Smooth muscle cell (in vitro differentiated cells): ENCODE data around the gene RBPJL. TPM values are rescaled to one million over a fixed set of nuclear protein-coding genes. Genes with fewer than 3 reads are reported as not detected.

Source experiments
- DNase-seq: peaks from one replicate; lab custom pipeline; 2025; ENCODE audit not compliant: unreplicated experiment; lab: John Stamatoyannopoulos, UW
- H2AFZ ChIP-seq: fragments of 200-600 bp; sonication (generic); 2 replicates; pipeline ENCODE4 v1.6.0; 2016; ENCODE audit warnings: antibody characterized with exemption, low read depth, mild to moderate bottlenecking
- H3F3A ChIP-seq: fragments of 200-600 bp; sonication (generic); 2 replicates; pipeline ENCODE4 v1.6.0; 2017; ENCODE audit warnings: antibody characterized with exemption, low read depth
- H3K27ac ChIP-seq: fragments of 200-600 bp; sonication (generic); 2 replicates; pipeline ENCODE4 v1.5.1; 2016; ENCODE audit warnings: low read depth, mild to moderate bottlenecking
- H3K27me3 ChIP-seq: fragments of 200-600 bp; sonication (generic); 2 replicates; pipeline ENCODE4 v1.6.1; 2016; ENCODE audit warnings: low read depth, mild to moderate bottlenecking
- H3K36me3 ChIP-seq: fragments of 200-600 bp; sonication (generic); 2 replicates; pipeline ENCODE4 v1.5.1; 2016; ENCODE audit warnings: low read depth
- H3K4me1 ChIP-seq: fragments of 200-600 bp; sonication (generic); 2 replicates; pipeline ENCODE4 v1.5.1; 2016; ENCODE audit warnings: low read depth
- H3K4me2 ChIP-seq: fragments of 200-600 bp; sonication (generic); 2 replicates; pipeline ENCODE4 v1.6.0; 2016; ENCODE audit warnings: mild to moderate bottlenecking
- H3K4me3 ChIP-seq: fragments of 200-600 bp; sonication (generic); 2 replicates; pipeline ENCODE4 v1.5.1; 2016; ENCODE audit warnings: mild to moderate bottlenecking
- H3K79me2 ChIP-seq: fragments of 200-600 bp; sonication (generic); 2 replicates; pipeline ENCODE4 v1.6.0; 2016; ENCODE audit warnings: low read depth, mild to moderate bottlenecking
- H3K9ac ChIP-seq: fragments of 200-600 bp; sonication (generic); 2 replicates; pipeline ENCODE4 v1.6.0; 2016; ENCODE audit warnings: low read depth
- H3K9me3 ChIP-seq: fragments of 200-600 bp; sonication (generic); replicated peaks from 2 replicates; pipeline ENCODE4 v1.5.1; 2016; ENCODE audit warnings: low read depth
- H4K20me1 ChIP-seq: fragments of 200-600 bp; sonication (generic); 2 replicates; pipeline ENCODE4 v1.6.0; 2016; ENCODE audit warnings: low read depth
- CTCF ChIP-seq: fragments of 200-600 bp; sonication (generic); IDR thresholded peaks from 2 replicates; pipeline ENCODE4 v1.5.1; 2017; ENCODE audit warnings: borderline replicate concordance, mild to moderate bottlenecking, antibody characterized with exemption; ENCODE audit not compliant: insufficient read depth, poor library complexity, severe bottlenecking
- WGBS: methylation state at CpG from one replicate; pipeline ENCODE4 v1.1.7; 2016; ENCODE audit warnings: low lambda C conversion rate; 5-methylcytosine and 5-hydroxymethylcytosine counted together
- polyA plus RNA-seq: library from polyadenylated mRNA; unstranded; fragments of >200 nt; fragmentation: Nextera tagmentation; extraction: Ambion mirVana; gene quantifications from 2 replicates; pipeline ENCODE4 v1.2.1, GENCODE V29; 2016
- total RNA-seq: library from RNA; depleted of rRNA; stranded (reverse); fragments of >200 nt; gene quantifications from 2 replicates; pipeline ENCODE4 v1.2.3, GENCODE V29; 2014

Gene RBPJL
- total and polyA plus RNA-seq, 2 experiments from 2014 or later, result not detected

GRCh38 chr20:45268531-45268930 lies 38.1 kb upstream of the RBPJL start:
- 80% methylated on average over 3 of the region's 3 CpGs for WGBS
- H3K27ac ChIP-seq, result no peak overlapping the region
- no peaks in the 10 kb centered on the region for H3K79me2 ChIP-seq

GRCh38 chr20:45269056-45269455 lies 37.6 kb upstream of the RBPJL start:
- no peak for TF ChIP-seq CTCF
- Histone ChIP-seq H2AFZ (no peak overlapping the region), H3K36me3 (no peaks in the 10 kb centered on the region), H3K27ac (no peak overlapping the region), H3K9ac (no peak overlapping the region), H3K4me2 (no peak overlapping the region), H3K4me1 (no peaks in the 10 kb centered on the region), H3K27me3 (peaks cover 11% of the 10 kb centered on the region), H3K4me3 (no peak overlapping the region), H3K79me2 (no peaks in the 10 kb centered on the region), H3F3A (no peaks in the 10 kb centered on the region), H4K20me1 (no peaks in the 10 kb centered on the region), H3K9me3 (no peaks in the 10 kb centered on the region)
- DNase-seq, result no peak
- 91% methylated on average over 3 of the region's 3 CpGs for whole genome bisulfite sequencing

More at GRCh38 chr20:45268531-45268930, 38.1 kb upstream of the RBPJL start:
- Histone ChIP-seq H3K4me2 (no peak overlapping the region), H3K4me1 (no peaks in the 10 kb centered on the region), H3F3A (no peaks in the 10 kb centered on the region), H2AFZ (no peak overlapping the region), H3K27me3 (peaks cover 11% of the 10 kb centered on the region), H3K4me3 (no peak overlapping the region), H3K36me3 (no peaks in the 10 kb centered on the region), H3K9me3 (no peaks in the 10 kb centered on the region), H3K9ac (no peak overlapping the region), H4K20me1 (no peaks in the 10 kb centered on the region)
- no peak for TF ChIP-seq CTCF
- DNase-seq, result no peak

- Histone ChIP-seq H3K27me3 (peaks cover 11% of the 10 kb centered on the region), H3K36me3 (no peaks in the 10 kb centered on the region), H3K4me3 (no peak overlapping the region)
Measured at GRCh38 chr20:45269754-45270270, 36.8 kb upstream of the RBPJL start.

More at GRCh38 chr20:45269754-45270270, 36.8 kb upstream of the RBPJL start:
- H3K9ac ChIP-seq, result no peak overlapping the region
- no peaks in the 10 kb centered on the region for H3K9me3 ChIP-seq
- no peaks in the 10 kb centered on the region for H3K4me1 ChIP-seq
- no peaks in the 10 kb centered on the region for H4K20me1 ChIP-seq
- WGBS, result 92% methylated on average over 4 of the region's 4 CpGs
- no peaks in the 10 kb centered on the region for H3F3A ChIP-seq
- no peak overlapping the region for H3K27ac ChIP-seq
- TF ChIP-seq CTCF, result no peak
- H3K79me2 ChIP-seq, result no peaks in the 10 kb centered on the region
- no peak overlapping the region for H3K4me2 ChIP-seq
- no peak overlapping the region for H2AFZ ChIP-seq
- DNase-seq, result no peak
